ENCODE data around the gene HBM. TPM values are rescaled to one million over a fixed set of nuclear protein-coding genes. Genes with fewer than 3 reads are reported as not detected.

HBM gene
- total and polyA plus RNA-seq, 4 donors = 0.28 to 2,893 TPM; not detected in 2

GRCh38 chr16:119835-120491, 45.8 kb upstream of the HBM start (continued):
- no peak for TF ChIP-seq CTCF (IDR thresholded peaks at IDR 0.05; ENCODE audit: low read depth, low read length, missing input control)
- no peak for TF ChIP-seq NR2F2 (IDR thresholded peaks at IDR 0.05)
- TF ChIP-seq HNF4A (conservative IDR thresholded peaks at IDR 0.05) = no peak
- TF ChIP-seq GABPA (IDR thresholded peaks at IDR 0.05 in 1 of 2, conservative IDR thresholded peaks at IDR 0.05 in 1 of 2) = no peak
- TF ChIP-seq TAF1 (conservative IDR thresholded peaks at IDR 0.05) = no peak
- TF ChIP-seq RXRA (IDR thresholded peaks at IDR 0.05) = no peak
- no peak for TF ChIP-seq SP1 (IDR thresholded peaks at IDR 0.05)
- no peak for TF ChIP-seq HNF4G (IDR thresholded peaks at IDR 0.05)
- TF ChIP-seq JUND (IDR thresholded peaks at IDR 0.05) = no peak
- TF ChIP-seq YY1 (IDR thresholded peaks at IDR 0.05) = no peak
- TF ChIP-seq ATF3 (IDR thresholded peaks at IDR 0.05) = no peak
- no peak for TF ChIP-seq FOXA2 (IDR thresholded peaks at IDR 0.05)
- TF ChIP-seq EGR1 (IDR thresholded peaks at IDR 0.05; ENCODE audit: low read depth in 2 of 2) = no peak

DNA sequence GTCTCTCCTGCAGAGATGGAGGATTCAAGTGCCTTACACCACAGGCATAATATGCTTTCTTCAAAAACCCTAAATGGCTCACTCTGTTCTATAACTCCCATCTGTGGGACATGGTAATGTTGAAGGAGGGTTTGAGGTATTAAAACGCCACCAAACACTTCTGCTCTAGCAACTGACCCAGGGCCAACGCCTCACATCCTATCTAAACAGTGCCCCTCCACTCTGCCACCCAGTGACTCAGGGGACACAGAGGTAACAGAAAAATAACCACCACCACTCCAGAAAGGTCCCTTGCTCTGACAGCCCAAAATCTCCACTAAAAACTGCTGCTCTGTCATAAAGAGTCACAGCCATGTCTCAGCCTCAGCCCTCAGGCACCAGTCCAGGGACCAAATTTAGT, 45.0 kb upstream of the HBM start:
- H3K9me3 ChIP-seq (ENCODE audit: control insufficient read depth in 4 of 4, low read length in 3 of 4) = no peaks in the 10 kb centered on the region
- no peak overlapping the region for H3K9ac ChIP-seq (ENCODE audit: low read depth in 1 of 2, low read length in 2 of 2)
- H3K27me3 ChIP-seq (ENCODE audit: control insufficient read depth in 4 of 4, insufficient read depth in 4 of 4, low read length in 3 of 4) = no peaks in the 10 kb centered on the region
- DNase-seq (ENCODE audit: low spot score) = no peak
- TF ChIP-seq ZBTB33 (IDR thresholded peaks at IDR 0.05) = no peak
- no peak for TF ChIP-seq FOXA2 (IDR thresholded peaks at IDR 0.05)
- no peak for TF ChIP-seq NR2F2 (IDR thresholded peaks at IDR 0.05)
- no peak for TF ChIP-seq GABPA (IDR thresholded peaks at IDR 0.05 in 1 of 2, conservative IDR thresholded peaks at IDR 0.05 in 1 of 2)
- TF ChIP-seq SP1 (IDR thresholded peaks at IDR 0.05) = no peak
- no peak for TF ChIP-seq RAD21 (IDR thresholded peaks at IDR 0.05)
- no peak for TF ChIP-seq MAX (IDR thresholded peaks at IDR 0.05)
- TF ChIP-seq, protein P1, sequence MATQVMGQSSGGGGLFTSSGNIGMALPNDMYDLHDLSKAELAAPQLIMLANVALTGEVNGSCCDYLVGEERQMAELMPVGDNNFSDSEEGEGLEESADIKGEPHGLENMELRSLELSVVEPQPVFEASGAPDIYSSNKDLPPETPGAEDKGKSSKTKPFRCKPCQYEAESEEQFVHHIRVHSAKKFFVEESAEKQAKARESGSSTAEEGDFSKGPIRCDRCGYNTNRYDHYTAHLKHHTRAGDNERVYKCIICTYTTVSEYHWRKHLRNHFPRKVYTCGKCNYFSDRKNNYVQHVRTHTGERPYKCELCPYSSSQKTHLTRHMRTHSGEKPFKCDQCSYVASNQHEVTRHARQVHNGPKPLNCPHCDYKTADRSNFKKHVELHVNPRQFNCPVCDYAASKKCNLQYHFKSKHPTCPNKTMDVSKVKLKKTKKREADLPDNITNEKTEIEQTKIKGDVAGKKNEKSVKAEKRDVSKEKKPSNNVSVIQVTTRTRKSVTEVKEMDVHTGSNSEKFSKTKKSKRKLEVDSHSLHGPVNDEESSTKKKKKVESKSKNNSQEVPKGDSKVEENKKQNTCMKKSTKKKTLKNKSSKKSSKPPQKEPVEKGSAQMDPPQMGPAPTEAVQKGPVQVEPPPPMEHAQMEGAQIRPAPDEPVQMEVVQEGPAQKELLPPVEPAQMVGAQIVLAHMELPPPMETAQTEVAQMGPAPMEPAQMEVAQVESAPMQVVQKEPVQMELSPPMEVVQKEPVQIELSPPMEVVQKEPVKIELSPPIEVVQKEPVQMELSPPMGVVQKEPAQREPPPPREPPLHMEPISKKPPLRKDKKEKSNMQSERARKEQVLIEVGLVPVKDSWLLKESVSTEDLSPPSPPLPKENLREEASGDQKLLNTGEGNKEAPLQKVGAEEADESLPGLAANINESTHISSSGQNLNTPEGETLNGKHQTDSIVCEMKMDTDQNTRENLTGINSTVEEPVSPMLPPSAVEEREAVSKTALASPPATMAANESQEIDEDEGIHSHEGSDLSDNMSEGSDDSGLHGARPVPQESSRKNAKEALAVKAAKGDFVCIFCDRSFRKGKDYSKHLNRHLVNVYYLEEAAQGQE (IDR thresholded peaks at IDR 0.05) = no peak
- no peak for TF ChIP-seq CTCF (IDR thresholded peaks at IDR 0.05; ENCODE audit: low read depth, low read length, missing input control)
- TF ChIP-seq TAF1 (conservative IDR thresholded peaks at IDR 0.05) = no peak
- TF ChIP-seq YY1 (IDR thresholded peaks at IDR 0.05) = no peak
- TF ChIP-seq FOXA1 (IDR thresholded peaks at IDR 0.05) = no peak
- no peaks in the 10 kb centered on the region for H3K4me1 ChIP-seq (ENCODE audit: control insufficient read depth in 4 of 4, insufficient read depth in 4 of 4, low read length in 3 of 4)
- peaks cover 1 to 3% (median 3%) of the 10 kb centered on the region in 4 donors for H3K36me3 ChIP-seq (ENCODE audit: control insufficient read depth in 4 of 4, insufficient read depth in 3 of 4, low read depth in 1 of 4, low read length in 3 of 4)
- H3K4me3 ChIP-seq (ENCODE audit: low read depth in 1 of 3, low read length in 3 of 3) = no peak overlapping the region
- no peak overlapping the region for H3K27ac ChIP-seq (ENCODE audit: low read depth in 1 of 2, low read length in 2 of 2)
- 99% methylated on average over 2 of the region's 2 CpGs for WGBS

Data from liver (tissue), 9 donors.